Aorta (tissue), 5 donors: ENCODE data around the gene LIN9. TPM values are rescaled to one million over a fixed set of nuclear protein-coding genes. Genes with fewer than 3 reads are reported as not detected.
"Not testable (repeated sequence)": the region's sequence is repeated elsewhere in the genome, so short reads cannot be mapped to it uniquely, and the experiment has no call there.

Source experiments
- ATAC-seq: fragments of 200-7000 bp; cut with Tn5 transposase; one replicate; pipeline ENCODE4 v1.9.1; 2022; ENCODE audit warnings: moderate library complexity; ENCODE audit not compliant: low FRiP score
- DNase-seq, 2 donors: peaks; one replicate each; pipeline ENCODE4 v3.0.0-alpha.2; 2020
- H3K27ac ChIP-seq, 2 donors: one replicate each; pipeline ENCODE4 v1.5.1; 2013; ENCODE audit warnings: low read length in 2 of 2, mild to moderate bottlenecking in 2 of 2, moderate library complexity in 2 of 2, control low read depth in 1 of 2, inconsistent platforms in 1 of 2, low read depth in 1 of 2
- H3K27me3 ChIP-seq, 2 donors: one replicate each; pipeline ENCODE4 v1.6.1; 2013; ENCODE audit warnings: control low read depth in 1 of 2, low read length in 1 of 2, mild to moderate bottlenecking in 1 of 2, moderate library complexity in 1 of 2; ENCODE audit not compliant: insufficient read depth in 2 of 2, control insufficient read depth in 1 of 2
- H3K36me3 ChIP-seq, 2 donors: one replicate each; pipeline ENCODE4 v1.6.1; 2013; ENCODE audit warnings: control low read depth in 1 of 2, low read length in 1 of 2, mild to moderate bottlenecking in 1 of 2; ENCODE audit not compliant: insufficient read depth in 2 of 2, control insufficient read depth in 1 of 2
- H3K4me1 ChIP-seq, 2 donors: one replicate each; pipeline ENCODE4 v1.6.1; 2013; ENCODE audit warnings: low read length in 2 of 2, control low read depth in 1 of 2, mild to moderate bottlenecking in 1 of 2, moderate library complexity in 1 of 2; ENCODE audit not compliant: insufficient read depth in 2 of 2, control insufficient read depth in 1 of 2
- H3K4me3 ChIP-seq, 2 donors: one replicate each; pipeline ENCODE4 v1.5.1; 2013; ENCODE audit warnings: low read length in 2 of 2, control low read depth in 1 of 2, mild to moderate bottlenecking in 1 of 2
- H3K9me3 ChIP-seq: one replicate; pipeline ENCODE4 v1.6.1; 2013; ENCODE audit warnings: mild to moderate bottlenecking, low read length; ENCODE audit not compliant: control insufficient read depth
- WGBS, 2 donors: extraction: QIAGEN DNeasy Blood & Tissue Kit; methylation state at CpG; one replicate each; pipeline ENCODE4 v1.1.7; 2013; 5-methylcytosine and 5-hydroxymethylcytosine counted together
- intact Hi-C, 2 donors: fragments of 100-400 bp; cut with DNase I; formaldehyde crosslinking; loops; one replicate each; pipeline versions ENCODE4 v1.14.2 to v1.15.0; 2022
- polyA plus RNA-seq, 2 donors: library from polyadenylated mRNA; stranded (reverse); fragments of 200-250 nt; gene quantifications; one replicate each; pipeline ENCODE4 v1.2.3, GENCODE V29; 2013
- total RNA-seq, 2 donors: library from RNA; stranded (reverse); fragmentation: NEBNext Ultra II Directional; extraction: Animal tissue kit (Norgen Biotek cat#: 25700); gene quantifications; one replicate each; pipeline ENCODE4 v1.2.1, GENCODE V29; 2021
- donor health status: healthy with polysubstance abuse.
- donor health status: Bipolar disorder and iron deficiency.
- donor health status: DM: no; HTN: no; CAD: no.
- donor health status: DM: no; HTN: no; CAD: no.
- donor health status: DM: yes; HTN: yes; CAD: no.

Gene LIN9
- total and polyA plus RNA-seq, 4 donors: 1.7 to 4.1 (median 2.2) TPM

GRCh38 chr1:226209307-226210059 lies 99.5 kb downstream of the LIN9 start:
- Histone ChIP-seq H3K27me3 (no peaks in the 10 kb centered on the region), H3K9me3 (no peaks in the 10 kb centered on the region), H3K4me3 (no peak overlapping the region), H3K36me3 (no peaks in the 10 kb centered on the region), H3K4me1 (no peaks in the 10 kb centered on the region), H3K27ac (no peak overlapping the region)
- intact Hi-C loops: no loop called here
- 88 to 93% methylated on average over 17 of the region's 17 CpGs for WGBS, 2 donors
- no peak for ATAC-seq
- DNase-seq: no peak

DNA sequence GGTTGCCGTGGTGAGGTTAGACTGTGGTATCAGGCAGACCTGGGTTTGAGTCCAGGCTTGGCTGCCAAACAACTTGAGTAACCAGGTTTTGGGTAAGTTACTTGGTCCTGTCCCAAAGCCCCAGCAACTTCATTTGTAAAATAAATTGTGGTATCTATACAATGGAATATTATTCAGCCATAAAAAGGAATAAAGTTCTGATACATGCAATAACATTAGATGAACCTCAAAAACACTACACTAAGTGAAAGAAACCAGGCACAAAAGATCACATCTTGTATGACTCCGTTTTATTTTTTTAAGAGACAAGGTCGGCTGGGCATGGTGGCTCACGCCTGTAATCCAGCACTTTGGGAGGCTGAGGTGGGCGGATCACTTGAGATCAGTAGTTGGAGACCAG lies 101.9 kb downstream of the LIN9 start:
- H3K4me1 ChIP-seq: no peaks in the 10 kb centered on the region
- intact Hi-C loops: no loop called here
- WGBS, 2 donors: 90 to 94% methylated on average over 5 of the region's 5 CpGs

GRCh38 chr1:226204198-226204597 lies 104.8 kb downstream of the LIN9 start:
- no peak for ATAC-seq
- no peak for DNase-seq
- intact Hi-C loops: no loop called here
- Histone ChIP-seq H3K36me3 (no peaks in the 10 kb centered on the region), H3K27ac (no peak overlapping the region), H3K4me1 (no peaks in the 10 kb centered on the region), H3K9me3 (no peaks in the 10 kb centered on the region), H3K27me3 (no peaks in the 10 kb centered on the region), H3K4me3 (no peak overlapping the region)

More for the DNA sequence above, 101.9 kb downstream of the LIN9 start:
- Histone ChIP-seq H3K36me3 (no peaks in the 10 kb centered on the region), H3K9me3 (no peaks in the 10 kb centered on the region), H3K4me3 (no peak overlapping the region), H3K27ac (no peak overlapping the region), H3K27me3 (no peaks in the 10 kb centered on the region)
- no peak for ATAC-seq
- DNase-seq: no peak

GRCh38 chr1:226203655-226204054 lies 105.3 kb downstream of the LIN9 start:
- intact Hi-C loops: no loop called here
- H3K27me3 ChIP-seq: no peaks in the 10 kb centered on the region
- 92 to 93% methylated on average over 4 of the region's 4 CpGs for WGBS, 2 donors
- no peak for ATAC-seq
- no peak for DNase-seq
- no peaks in the 10 kb centered on the region for H3K4me1 ChIP-seq
- no peak overlapping the region for H3K4me3 ChIP-seq
- H3K9me3 ChIP-seq: no peaks in the 10 kb centered on the region
- no peaks in the 10 kb centered on the region for H3K36me3 ChIP-seq
- no peak overlapping the region for H3K27ac ChIP-seq

- Histone ChIP-seq H3K9me3 (no peaks in the 10 kb centered on the region), H3K27me3 (no peaks in the 10 kb centered on the region), H3K4me3 (no peak overlapping the region), H3K27ac (no peak overlapping the region), H3K4me1 (no peaks in the 10 kb centered on the region), H3K36me3 (no peaks in the 10 kb centered on the region)
- 81 to 88% methylated on average over 1 of the region's 1 CpG for WGBS, 2 donors
- ATAC-seq: no peak
- intact Hi-C loops: no loop called here
- no peak for DNase-seq
Observed at GRCh38 chr1:226203240-226203639, 105.7 kb downstream of the LIN9 start.

- H3K9me3 ChIP-seq, DNase-seq, intact Hi-C loops, H3K27ac ChIP-seq, ATAC-seq, H3K4me3 ChIP-seq, H3K4me1 ChIP-seq, H3K27me3 ChIP-seq, H3K36me3 ChIP-seq: not testable (repeated sequence)
- WGBS, 2 donors: 90 to 94% methylated on average over 6 of the region's 6 CpGs
Observed at GRCh38 chr1:226202666-226203065, 106.3 kb downstream of the LIN9 start.

DNA sequence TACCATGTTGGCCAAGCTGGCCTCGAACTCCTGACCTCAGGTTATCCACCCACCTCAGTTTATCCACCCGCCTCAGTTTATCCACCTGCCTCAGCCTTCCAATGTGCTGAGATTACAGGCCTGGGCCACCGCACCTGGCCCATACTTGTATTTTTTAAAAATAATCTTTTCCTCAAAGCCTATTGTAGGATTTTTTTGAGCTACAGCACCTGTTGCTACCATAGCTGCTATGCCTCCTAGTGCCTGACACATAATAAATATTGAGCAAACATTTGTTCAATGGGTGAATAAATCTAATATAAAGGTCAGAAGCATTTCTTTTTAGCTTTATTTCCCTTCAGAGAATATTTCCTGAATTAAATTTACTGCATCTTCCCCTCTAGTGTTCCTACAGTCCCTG lies 106.7 kb downstream of the LIN9 start:
- DNase-seq: no peak
- 89 to 91% methylated on average over 3 of the region's 3 CpGs for WGBS, 2 donors
- intact Hi-C loops: no loop called here

DNA sequence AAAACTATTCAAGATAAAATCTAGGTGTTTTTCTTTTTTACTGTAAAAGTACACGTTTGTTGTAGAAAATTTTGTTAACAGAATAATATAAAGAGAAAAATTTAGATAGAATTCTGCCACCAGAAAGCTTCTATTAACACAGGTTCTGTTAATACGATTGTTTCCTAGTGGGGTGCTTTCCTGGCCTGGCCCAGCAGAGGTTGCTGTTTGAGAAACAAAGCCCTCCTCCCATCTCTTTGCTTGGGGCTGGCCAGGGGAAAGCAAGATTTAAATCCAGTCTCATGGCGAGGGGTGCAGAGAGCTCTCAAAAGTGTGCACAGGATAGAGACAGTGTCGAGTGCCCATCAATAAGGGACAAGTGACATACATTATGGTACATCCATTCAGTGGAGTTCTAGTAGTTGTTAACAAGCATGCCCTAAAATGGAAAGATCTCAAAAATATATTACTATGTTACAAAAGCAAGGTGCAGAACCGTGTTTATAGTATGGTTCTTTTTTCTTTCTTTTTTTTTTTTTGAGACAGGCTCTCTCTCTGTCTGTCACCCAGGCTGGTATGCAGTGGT lies 107.9 kb downstream of the LIN9 start:
- no peak overlapping the region for H3K4me3 ChIP-seq
- 69 to 72% methylated on average over 5 of the region's 5 CpGs for WGBS, 2 donors
- intact Hi-C loops: no loop called here
- no peaks in the 10 kb centered on the region for H3K36me3 ChIP-seq
- no peak overlapping the region for H3K27ac ChIP-seq
- ATAC-seq: no peak
- H3K27me3 ChIP-seq: no peaks in the 10 kb centered on the region
- H3K9me3 ChIP-seq: no peaks in the 10 kb centered on the region
- DNase-seq: no peak
- no peaks in the 10 kb centered on the region for H3K4me1 ChIP-seq

More for the DNA sequence above, 106.7 kb downstream of the LIN9 start:
- no peaks in the 10 kb centered on the region for H3K36me3 ChIP-seq
- H3K4me3 ChIP-seq: no peak overlapping the region
- H3K4me1 ChIP-seq: no peaks in the 10 kb centered on the region
- ATAC-seq: no peak
- H3K27ac ChIP-seq: no peak overlapping the region
- no peaks in the 10 kb centered on the region for H3K27me3 ChIP-seq
- no peaks in the 10 kb centered on the region for H3K9me3 ChIP-seq

DNA sequence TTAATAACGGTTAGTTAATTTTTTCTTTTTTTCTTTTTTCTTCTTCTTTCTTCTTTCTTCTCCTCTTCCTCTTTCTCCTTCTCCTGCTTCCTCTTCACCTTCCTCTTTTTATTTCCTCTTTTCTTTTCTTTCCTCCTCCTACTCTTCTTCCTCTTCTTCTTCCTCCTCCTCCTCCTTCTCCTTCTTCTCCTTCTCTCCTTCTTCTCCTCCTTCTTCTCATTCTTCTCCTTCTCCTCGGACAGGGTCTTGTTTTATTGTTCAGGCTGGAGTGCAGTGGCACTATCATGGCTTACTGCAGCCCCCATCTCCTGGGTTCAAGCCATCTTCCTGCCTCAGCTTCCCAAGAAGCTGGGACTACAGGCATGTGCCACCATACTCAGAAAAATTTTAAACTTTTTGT lies 109.0 kb downstream of the LIN9 start:
- Histone ChIP-seq H3K4me3 (no peak overlapping the region), H3K36me3 (no peaks in the 10 kb centered on the region), H3K27me3 (no peaks in the 10 kb centered on the region), H3K4me1 (no peaks in the 10 kb centered on the region), H3K27ac (no peak overlapping the region), H3K9me3 (no peaks in the 10 kb centered on the region)
- ATAC-seq (no peak), DNase-seq (no peak)
- 83 to 89% methylated on average over 2 of the region's 2 CpGs for WGBS, 2 donors
- intact Hi-C loops: loop anchor here in 1 of 2 donors (10.0 kb wide), 1 partner anchor 135 kb away; no protein-coding TSS in a partner anchor
